ENCODE results near the gene BPIFB4. TPM values are rescaled to one million over a fixed set of nuclear protein-coding genes. Genes with fewer than 3 reads are reported as not detected.

BPIFB4 gene
- total and polyA plus RNA-seq, 2 donors (not counting 3 experiments of a cell fraction or from before 2014, with no cell fraction given) = not detected

DNA sequence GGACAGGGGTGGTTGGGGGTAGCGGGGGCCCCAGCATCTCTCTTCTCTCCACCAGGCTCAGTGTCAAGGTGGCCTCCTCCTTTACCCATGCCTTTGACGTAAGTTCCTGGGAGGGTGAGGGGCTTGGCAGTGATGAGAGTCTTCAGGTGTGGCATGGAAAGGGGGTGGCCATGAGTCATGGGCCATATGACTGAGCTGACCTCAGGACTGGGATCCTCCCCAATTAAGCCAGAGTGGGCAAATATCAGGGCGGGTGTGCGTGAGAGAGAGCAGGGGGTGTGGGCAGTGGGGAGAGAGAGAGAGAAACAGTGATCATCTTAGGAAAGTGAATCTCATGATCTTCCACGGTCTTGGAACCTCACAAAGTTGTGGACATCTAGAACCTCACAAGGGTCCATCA lies 8.2 kb upstream of the BPIFB4 start:
- CTCF ChIA-PET = no interaction called here
- Histone ChIP-seq H3K79me2 (ENCODE audit: control insufficient read depth, insufficient read depth, low read length) (no peaks in the 10 kb centered on the region), H3K9me3 (replicated peaks; ENCODE audit: control insufficient read depth, insufficient read depth, low read length) (no peaks in the 10 kb centered on the region), H3K9ac (replicated peaks; ENCODE audit: extremely low read depth, insufficient read depth, low read length) (no peak overlapping the region), H3K4me3 (replicated peaks in 1 of 3; ENCODE audit: insufficient read depth in 1 of 3, low read depth in 1 of 3, low read length in 3 of 3) (no peak overlapping the region), H3K9me1 (replicated peaks; ENCODE audit: control insufficient read depth, extremely low read depth, insufficient read depth, low read length) (no peaks in the 10 kb centered on the region), H3K4me1 (ENCODE audit: control insufficient read depth, extremely low read depth, insufficient read depth, low read length) (no peaks in the 10 kb centered on the region), H4K20me1 (replicated peaks; ENCODE audit: control insufficient read depth, extremely low read depth, insufficient read depth, low read length) (no peaks in the 10 kb centered on the region), H3K27ac (ENCODE audit: insufficient read depth, low read depth, low read length) (no peak overlapping the region), H3K4me2 (ENCODE audit: insufficient read depth, low read length) (no peak overlapping the region), H2AFZ (ENCODE audit: low read depth, low read length) (no peak overlapping the region), H3K27me3 (ENCODE audit: control insufficient read depth in 2 of 2, insufficient read depth in 2 of 2, low read length in 2 of 2) (no peaks in the 10 kb centered on the region), H3K36me3 (ENCODE audit: control insufficient read depth in 2 of 2, extremely low read depth in 1 of 2, insufficient read depth in 2 of 2, low read length in 2 of 2) (no peaks in the 10 kb centered on the region)
- POLR2A ChIA-PET = no interaction called here
- TF ChIP-seq EZH2 (IDR thresholded peaks at IDR 0.05; ENCODE audit: borderline replicate concordance, low read depth, low read length, severe bottlenecking) (no peak), FOS (IDR thresholded peaks at IDR 0.05; ENCODE audit: borderline replicate concordance, insufficient read depth, low read length) (no peak), GATA2 (IDR thresholded peaks at IDR 0.05; ENCODE audit: insufficient read depth, insufficient read length, low read depth, low read length) (no peak), POLR2A (IDR thresholded peaks at IDR 0.05; ENCODE audit: low read depth, low read length) (no peak), MYC (IDR thresholded peaks at IDR 0.05; ENCODE audit: low read depth, low read length) (no peak)
- TF ChIP-seq, protein P1, sequence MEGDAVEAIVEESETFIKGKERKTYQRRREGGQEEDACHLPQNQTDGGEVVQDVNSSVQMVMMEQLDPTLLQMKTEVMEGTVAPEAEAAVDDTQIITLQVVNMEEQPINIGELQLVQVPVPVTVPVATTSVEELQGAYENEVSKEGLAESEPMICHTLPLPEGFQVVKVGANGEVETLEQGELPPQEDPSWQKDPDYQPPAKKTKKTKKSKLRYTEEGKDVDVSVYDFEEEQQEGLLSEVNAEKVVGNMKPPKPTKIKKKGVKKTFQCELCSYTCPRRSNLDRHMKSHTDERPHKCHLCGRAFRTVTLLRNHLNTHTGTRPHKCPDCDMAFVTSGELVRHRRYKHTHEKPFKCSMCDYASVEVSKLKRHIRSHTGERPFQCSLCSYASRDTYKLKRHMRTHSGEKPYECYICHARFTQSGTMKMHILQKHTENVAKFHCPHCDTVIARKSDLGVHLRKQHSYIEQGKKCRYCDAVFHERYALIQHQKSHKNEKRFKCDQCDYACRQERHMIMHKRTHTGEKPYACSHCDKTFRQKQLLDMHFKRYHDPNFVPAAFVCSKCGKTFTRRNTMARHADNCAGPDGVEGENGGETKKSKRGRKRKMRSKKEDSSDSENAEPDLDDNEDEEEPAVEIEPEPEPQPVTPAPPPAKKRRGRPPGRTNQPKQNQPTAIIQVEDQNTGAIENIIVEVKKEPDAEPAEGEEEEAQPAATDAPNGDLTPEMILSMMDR (IDR thresholded peaks at IDR 0.05; ENCODE audit: extremely low read depth in 1 of 2, insufficient read depth in 1 of 2, low read depth in 1 of 2, low read length in 2 of 2) = no peak
- TF ChIP-seq, protein P2, sequence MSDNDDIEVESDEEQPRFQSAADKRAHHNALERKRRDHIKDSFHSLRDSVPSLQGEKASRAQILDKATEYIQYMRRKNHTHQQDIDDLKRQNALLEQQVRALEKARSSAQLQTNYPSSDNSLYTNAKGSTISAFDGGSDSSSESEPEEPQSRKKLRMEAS (IDR thresholded peaks at IDR 0.05; ENCODE audit: insufficient read depth, insufficient read length) = no peak
- no peak for DNase-seq (ENCODE audit: low read depth, low spot score)
- intact Hi-C loops (cut with micrococcal nuclease) = no loop called here
- dilution Hi-C loops (cut with MboI; ENCODE audit: extremely low pct_ligation_motif_present, low sequenced_read_pairs) = no loop called here
- FAIRE-seq = no peak
- no TSS peak for BruUV-seq (replicated peaks)
